Measurements from ENCODE around the gene ZNF169. TPM values are rescaled to one million over a fixed set of nuclear protein-coding genes. Genes with fewer than 3 reads are reported as not detected.
"Not testable (repeated sequence)": the region's sequence is repeated elsewhere in the genome, so short reads cannot be mapped to it uniquely, and the experiment has no call there.

The ZNF169 gene
- total RNA-seq, 2 donors from 2014 or later: 7.7 to 7.8 TPM

GRCh38 chr9:94303321-94303720 is 44.2 kb downstream of the ZNF169 start:
- no peaks in the 10 kb centered on the region for H3K27me3 Mint-ChIP-seq (ENCODE audit: insufficient read depth)
- no peak overlapping the region for H3K4me3 Mint-ChIP-seq
- H3K9ac ChIP-seq (ENCODE audit: extremely low read depth, low read length, poor library complexity, severe bottlenecking): no peak overlapping the region
- no peaks in the 10 kb centered on the region for H3K9me3 Mint-ChIP-seq
- DNase-seq: no peak
- H3K4me1 ChIP-seq (ENCODE audit: control insufficient read depth, insufficient read depth, low read length): no peaks in the 10 kb centered on the region
- no peak for TF ChIP-seq CTCF (conservative IDR thresholded peaks at IDR 0.05)
- peaks cover 12% of the 10 kb centered on the region for H3K36me3 Mint-ChIP-seq (ENCODE audit: low read depth)
- H3K27me3 ChIP-seq (ENCODE audit: control insufficient read depth, insufficient read depth, low read length, poor library complexity, severe bottlenecking): no peaks in the 10 kb centered on the region
- H3K4me3 ChIP-seq (ENCODE audit: low read length): no peak overlapping the region
- H3K27ac Mint-ChIP-seq: no peak overlapping the region
- no peak overlapping the region for H3K27ac ChIP-seq (ENCODE audit: low read depth, low read length)
- H3K9me3 ChIP-seq (ENCODE audit: control insufficient read depth, low read length): no peaks in the 10 kb centered on the region
- H3K36me3 ChIP-seq (ENCODE audit: control insufficient read depth, insufficient read depth, low read length): no peaks in the 10 kb centered on the region
- peaks cover 10% of the 10 kb centered on the region for H3K4me1 Mint-ChIP-seq

GRCh38 chr9:94315034-94315984 is 56.2 kb downstream of the ZNF169 start:
- not testable (repeated sequence) for H3K4me1 Mint-ChIP-seq; H3K4me3 Mint-ChIP-seq; H3K27me3 Mint-ChIP-seq (ENCODE audit: insufficient read depth); H3K9ac ChIP-seq (ENCODE audit: extremely low read depth, low read length, poor library complexity, severe bottlenecking); H3K36me3 ChIP-seq (ENCODE audit: control insufficient read depth, insufficient read depth, low read length); H3K4me3 ChIP-seq (ENCODE audit: low read length); H3K9me3 Mint-ChIP-seq; H3K27me3 ChIP-seq (ENCODE audit: control insufficient read depth, insufficient read depth, low read length, poor library complexity, severe bottlenecking); H3K9me3 ChIP-seq (ENCODE audit: control insufficient read depth, low read length); H3K36me3 Mint-ChIP-seq (ENCODE audit: low read depth); DNase-seq; H3K27ac ChIP-seq (ENCODE audit: low read depth, low read length); H3K27ac Mint-ChIP-seq; H3K4me1 ChIP-seq (ENCODE audit: control insufficient read depth, insufficient read depth, low read length)
- no CpG with 5 or more reads among the region's 15 CpGs for WGBS, 2 experiments (ENCODE audit: insufficient coverage in 1 of 2, insufficient read length in 1 of 2)

- WGBS, 2 experiments (ENCODE audit: insufficient coverage in 1 of 2, insufficient read length in 1 of 2): no CpG with 5 or more reads among the region's 5 CpGs
- not testable (repeated sequence) for H3K27me3 Mint-ChIP-seq (ENCODE audit: insufficient read depth); H3K27ac Mint-ChIP-seq
Measured at GRCh38 chr9:94316236-94316635, 57.1 kb downstream of the ZNF169 start.

GRCh38 chr9:94317949-94318657 is 59.0 kb downstream of the ZNF169 start:
- not testable (repeated sequence) for H3K4me3 Mint-ChIP-seq; H3K9ac ChIP-seq (ENCODE audit: extremely low read depth, low read length, poor library complexity, severe bottlenecking); H3K9me3 Mint-ChIP-seq; H3K27ac ChIP-seq (ENCODE audit: low read depth, low read length); H3K27me3 ChIP-seq (ENCODE audit: control insufficient read depth, insufficient read depth, low read length, poor library complexity, severe bottlenecking); H3K4me1 Mint-ChIP-seq; H3K36me3 ChIP-seq (ENCODE audit: control insufficient read depth, insufficient read depth, low read length); H3K4me3 ChIP-seq (ENCODE audit: low read length); H3K27me3 Mint-ChIP-seq (ENCODE audit: insufficient read depth); H3K27ac Mint-ChIP-seq; H3K9me3 ChIP-seq (ENCODE audit: control insufficient read depth, low read length); H3K4me1 ChIP-seq (ENCODE audit: control insufficient read depth, insufficient read depth, low read length); DNase-seq; H3K36me3 Mint-ChIP-seq (ENCODE audit: low read depth)
- no CpG with 5 or more reads among the region's 10 CpGs for WGBS, 2 experiments (ENCODE audit: insufficient coverage in 1 of 2, insufficient read length in 1 of 2)

More at GRCh38 chr9:94316236-94316635, 57.1 kb downstream of the ZNF169 start:
- H3K27ac ChIP-seq (ENCODE audit: low read depth, low read length); H3K36me3 ChIP-seq (ENCODE audit: control insufficient read depth, insufficient read depth, low read length); H3K9me3 ChIP-seq (ENCODE audit: control insufficient read depth, low read length); H3K4me1 ChIP-seq (ENCODE audit: control insufficient read depth, insufficient read depth, low read length); H3K4me3 ChIP-seq (ENCODE audit: low read length); H3K4me1 Mint-ChIP-seq; DNase-seq; H3K36me3 Mint-ChIP-seq (ENCODE audit: low read depth); H3K4me3 Mint-ChIP-seq; H3K9ac ChIP-seq (ENCODE audit: extremely low read depth, low read length, poor library complexity, severe bottlenecking); H3K27me3 ChIP-seq (ENCODE audit: control insufficient read depth, insufficient read depth, low read length, poor library complexity, severe bottlenecking); H3K9me3 Mint-ChIP-seq: not testable (repeated sequence)

- H3K27me3 Mint-ChIP-seq (ENCODE audit: insufficient read depth); H3K9ac ChIP-seq (ENCODE audit: extremely low read depth, low read length, poor library complexity, severe bottlenecking); H3K4me3 Mint-ChIP-seq; H3K9me3 ChIP-seq (ENCODE audit: control insufficient read depth, low read length); H3K27ac ChIP-seq (ENCODE audit: low read depth, low read length); H3K9me3 Mint-ChIP-seq; H3K27ac Mint-ChIP-seq; H3K27me3 ChIP-seq (ENCODE audit: control insufficient read depth, insufficient read depth, low read length, poor library complexity, severe bottlenecking); DNase-seq; H3K4me1 ChIP-seq (ENCODE audit: control insufficient read depth, insufficient read depth, low read length); H3K4me3 ChIP-seq (ENCODE audit: low read length); H3K36me3 Mint-ChIP-seq (ENCODE audit: low read depth); H3K36me3 ChIP-seq (ENCODE audit: control insufficient read depth, insufficient read depth, low read length); H3K4me1 Mint-ChIP-seq: not testable (repeated sequence)
- 97 to 100% methylated on average over 3 to 4 of the region's 9 CpGs for WGBS, 2 experiments (ENCODE audit: insufficient coverage in 1 of 2, insufficient read length in 1 of 2)
Measured at GRCh38 chr9:94322342-94322940, 63.3 kb downstream of the ZNF169 start.

- DNase-seq; H3K4me1 Mint-ChIP-seq; H3K4me3 Mint-ChIP-seq; H3K27me3 Mint-ChIP-seq (ENCODE audit: insufficient read depth); H3K9ac ChIP-seq (ENCODE audit: extremely low read depth, low read length, poor library complexity, severe bottlenecking); H3K27ac ChIP-seq (ENCODE audit: low read depth, low read length); H3K36me3 ChIP-seq (ENCODE audit: control insufficient read depth, insufficient read depth, low read length); H3K9me3 Mint-ChIP-seq; H3K9me3 ChIP-seq (ENCODE audit: control insufficient read depth, low read length); H3K27ac Mint-ChIP-seq; H3K36me3 Mint-ChIP-seq (ENCODE audit: low read depth); H3K4me1 ChIP-seq (ENCODE audit: control insufficient read depth, insufficient read depth, low read length); H3K27me3 ChIP-seq (ENCODE audit: control insufficient read depth, insufficient read depth, low read length, poor library complexity, severe bottlenecking); H3K4me3 ChIP-seq (ENCODE audit: low read length): not testable (repeated sequence)
- 94 to 100% methylated on average over 1 to 12 of the region's 18 CpGs for WGBS, 2 experiments (ENCODE audit: insufficient coverage in 1 of 2, insufficient read length in 1 of 2)
Measured at GRCh38 chr9:94323153-94323798, 64.2 kb downstream of the ZNF169 start.
